ENCODE measurements around the gene MEGF11.

GRCh38 chr15:66078196-66078928, 175.2 kb downstream of the MEGF11 start:
- TF ChIP-seq POLR2AphosphoS5 (IDR thresholded peaks at IDR 0.05; ENCODE audit: borderline replicate concordance, low read depth, low read length), result no peak
- TF ChIP-seq EZH2 (IDR thresholded peaks at IDR 0.05), result no peak
- TF ChIP-seq FOXP2 (optimal IDR thresholded peaks at IDR 0.05; ENCODE audit: control extremely low read depth, extremely low read length, insufficient read depth), result no peak
